WTC11 (cell line): ENCODE results near the gene SRI. TPM values are rescaled to one million over a fixed set of nuclear protein-coding genes. Genes with fewer than 3 reads are reported as not detected.

ENCODE experiments used
- ATAC-seq: fragments of 200-7000 bp; cut with Tn5 transposase; 2 replicates; pipeline ENCODE4 v1.10.0; 2021; ENCODE audit warnings: mild to moderate bottlenecking, moderate library complexity
- CTCF ChIA-PET: fragments of 300-600 bp; sonication (Branson Sonifier 250); formaldehyde crosslinking; loops from one replicate; lab custom pipeline; 2021; ENCODE audit warnings: antibody characterized with exemption; lab: Charles Lee
- POLR2A ChIA-PET: fragments of 350-600 bp; sonication (Branson Sonifier 250); formaldehyde crosslinking; loops from one replicate; lab custom pipeline; 2021; ENCODE audit warnings: antibody characterized with exemption; lab: Charles Lee
- DNase-seq: peaks from one replicate; pipeline ENCODE4 v3.0.0; 2021; ENCODE audit warnings: low spot score
- H3K27ac Mint-ChIP-seq: 2 replicates; pipeline ENCODE4 v1.8.0; 2021; ENCODE audit warnings: mixed read lengths
- H3K27me3 Mint-ChIP-seq: 2 replicates; pipeline ENCODE4 v1.8.0; 2021; ENCODE audit warnings: low read depth, mild to moderate bottlenecking, moderate library complexity, mixed read lengths
- H3K36me3 Mint-ChIP-seq: 2 replicates; pipeline ENCODE4 v1.8.0; 2021; ENCODE audit warnings: mixed read lengths
- H3K4me1 Mint-ChIP-seq: 2 replicates; pipeline ENCODE4 v1.8.0; 2022; ENCODE audit warnings: mixed read lengths
- H3K4me3 Mint-ChIP-seq: 2 replicates; pipeline ENCODE4 v1.8.0; 2021; ENCODE audit warnings: mild to moderate bottlenecking, moderate library complexity, mixed read lengths
- H3K9me3 Mint-ChIP-seq: 2 replicates; pipeline ENCODE4 v1.8.0; 2021; ENCODE audit warnings: mixed read lengths
- AFF4 ChIP-seq: sonication (generic); formaldehyde crosslinking; IDR thresholded peaks from 2 replicates; pipeline ENCODE4 v1.8.1; 2023; ENCODE audit warnings: mild to moderate bottlenecking, missing genetic modification reagents, borderline replicate concordance
- ARID4B ChIP-seq: sonication (generic); formaldehyde crosslinking; IDR thresholded peaks from 2 replicates; pipeline ENCODE4 v1.8.0; 2023; ENCODE audit warnings: missing genetic modification reagents, mild to moderate bottlenecking, borderline replicate concordance
- CREB1 ChIP-seq: sonication (generic); formaldehyde crosslinking; IDR thresholded peaks from 2 replicates; pipeline ENCODE4 v1.8.0; 2023; ENCODE audit warnings: mild to moderate bottlenecking, missing genetic modification reagents
- CREM ChIP-seq: sonication (generic); formaldehyde crosslinking; IDR thresholded peaks from 2 replicates; pipeline ENCODE4 v1.8.1; 2022; ENCODE audit warnings: mild to moderate bottlenecking, missing genetic modification reagents, moderate library complexity
- FOXJ3 ChIP-seq: sonication (generic); formaldehyde crosslinking; IDR thresholded peaks from 2 replicates; pipeline ENCODE4 v1.9.0; 2021; ENCODE audit warnings: missing genetic modification reagents, mild to moderate bottlenecking, borderline replicate concordance
- FOXK1 ChIP-seq: sonication (generic); formaldehyde crosslinking; IDR thresholded peaks from 2 replicates; pipeline ENCODE4 v1.8.0; 2022; ENCODE audit warnings: mild to moderate bottlenecking, moderate library complexity, missing genetic modification reagents
- FOXP1 ChIP-seq: sonication (generic); formaldehyde crosslinking; IDR thresholded peaks from 2 replicates; pipeline ENCODE4 v1.8.0; 2022; ENCODE audit warnings: missing genetic modification reagents, mild to moderate bottlenecking, moderate library complexity, borderline replicate concordance
- MAX ChIP-seq: sonication (generic); formaldehyde crosslinking; IDR thresholded peaks from 2 replicates; pipeline ENCODE4 v1.8.0; 2022; ENCODE audit warnings: mild to moderate bottlenecking, missing genetic modification reagents
- MLX ChIP-seq: sonication (generic); formaldehyde crosslinking; IDR thresholded peaks from 2 replicates; pipeline ENCODE4 v1.8.1; 2023; ENCODE audit warnings: mild to moderate bottlenecking, missing genetic modification reagents, moderate library complexity
- MYBL2 ChIP-seq: sonication (generic); formaldehyde crosslinking; IDR thresholded peaks from 2 replicates; pipeline ENCODE4 v1.8.1; 2023; ENCODE audit warnings: mild to moderate bottlenecking, moderate library complexity, missing genetic modification reagents
- NR1H2 ChIP-seq: sonication (generic); formaldehyde crosslinking; IDR thresholded peaks from 2 replicates; pipeline ENCODE4 v1.9.0; 2021; ENCODE audit warnings: mild to moderate bottlenecking, moderate library complexity, missing genetic modification reagents
- NR3C1 ChIP-seq: sonication (generic); formaldehyde crosslinking; conservative IDR thresholded peaks from 2 replicates; pipeline ENCODE4 v1.8.1; 2023; ENCODE audit warnings: low read depth, mild to moderate bottlenecking, missing genetic modification reagents
- OVOL2 ChIP-seq: fragments of 250-450 bp; sonication (Bioruptor Pico); IDR thresholded peaks from 2 replicates; pipeline ENCODE4 v1.9.0; 2021; ENCODE audit warnings: mild to moderate bottlenecking, borderline replicate concordance
- PRDM15 ChIP-seq: sonication (generic); formaldehyde crosslinking; IDR thresholded peaks from 2 replicates; pipeline ENCODE4 v1.8.0; 2022; ENCODE audit warnings: missing genetic modification reagents
- PREB ChIP-seq: sonication (generic); formaldehyde crosslinking; IDR thresholded peaks from 2 replicates; pipeline ENCODE4 v1.8.1; 2022; ENCODE audit warnings: mild to moderate bottlenecking, missing genetic modification reagents, moderate library complexity, borderline replicate concordance
- TEAD1 ChIP-seq: sonication (generic); formaldehyde crosslinking; IDR thresholded peaks from 2 replicates; pipeline ENCODE4 v1.8.0; 2022; ENCODE audit warnings: mild to moderate bottlenecking, missing genetic modification reagents
- ZNF263 ChIP-seq: sonication (generic); formaldehyde crosslinking; IDR thresholded peaks from 2 replicates; pipeline ENCODE4 v1.8.1; 2022; ENCODE audit warnings: low read depth, mild to moderate bottlenecking, moderate library complexity, missing genetic modification reagents
- ZNF396 ChIP-seq: fragments of 250-450 bp; sonication (Bioruptor Pico); IDR thresholded peaks from 2 replicates; pipeline ENCODE4 v1.8.0; 2021; ENCODE audit warnings: mild to moderate bottlenecking, moderate library complexity, borderline replicate concordance
- total RNA-seq: library from RNA; stranded (reverse); gene quantifications from 3 replicates; pipeline ENCODE4 v1.2.3, GENCODE V29; 2021

The SRI gene
- total RNA-seq, 1 experiment from 2014 or later: 135 TPM

- no peak for TF ChIP-seq PREB (CRISPR knock-in tag)
- no peak for TF ChIP-seq NR1H2 (CRISPR knock-in tag)
- TF ChIP-seq FOXJ3 (CRISPR knock-in tag): no peak
- TF ChIP-seq TEAD1 (CRISPR knock-in tag): no peak
These were observed 7.2 kb upstream of the SRI start (continued) for GRCh38 chr7:88226886-88227516.

GRCh38 chr7:88226201-88226600 is 6.4 kb upstream of the SRI start:
- CTCF ChIA-PET: no interaction called here
- no peak for TF ChIP-seq NR3C1 (CRISPR knock-in tag)
- no peak for TF ChIP-seq MLX
- no peak for TF ChIP-seq OVOL2 (CRISPR knock-in tag)
- TF ChIP-seq FOXP1: no peak
- TF ChIP-seq ZNF263 (CRISPR knock-in tag): no peak
- TF ChIP-seq CREB1: no peak
- TF ChIP-seq MAX (CRISPR knock-in tag): no peak
- no peak for TF ChIP-seq MYBL2 (CRISPR knock-in tag)
- TF ChIP-seq ARID4B (CRISPR knock-in tag): no peak
- TF ChIP-seq FOXK1 (CRISPR knock-in tag): no peak
- TF ChIP-seq AFF4: no peak
- TF ChIP-seq ZNF396: no peak
- TF ChIP-seq PRDM15 (CRISPR knock-in tag): no peak
- no peak for TF ChIP-seq CREM (CRISPR knock-in tag)

More at GRCh38 chr7:88226201-88226600, 6.4 kb upstream of the SRI start:
- H3K27ac Mint-ChIP-seq: no peak overlapping the region
- no peaks in the 10 kb centered on the region for H3K36me3 Mint-ChIP-seq
- POLR2A ChIA-PET: no interaction called here
- no peaks in the 10 kb centered on the region for H3K27me3 Mint-ChIP-seq
- peaks cover 2% of the 10 kb centered on the region for H3K4me1 Mint-ChIP-seq
- no peak overlapping the region for H3K4me3 Mint-ChIP-seq
- DNase-seq: no peak
- H3K9me3 Mint-ChIP-seq: no peaks in the 10 kb centered on the region; the same call in 1 of the 2 replicates
- ATAC-seq: no peak
